Subcutaneous abdominal adipose tissue (tissue), 5 donors: ENCODE results near the gene TMEM167B.

Source experiments
- H3K27ac ChIP-seq: one replicate; pipeline ENCODE4 v1.7.0; 2013; ENCODE audit warnings: low read depth, mild to moderate bottlenecking, inconsistent platforms, low read length, moderate library complexity
- H3K27me3 ChIP-seq, 5 donors: one replicate each; pipeline ENCODE4 v1.7.0; 2013; ENCODE audit warnings: low read length in 5 of 5, inconsistent platforms in 1 of 5; ENCODE audit not compliant: control insufficient read depth in 5 of 5, insufficient read depth in 4 of 5
- H3K36me3 ChIP-seq, 5 donors: one replicate each; pipeline ENCODE4 v1.7.0; 2013; ENCODE audit warnings: low read length in 5 of 5; ENCODE audit not compliant: control insufficient read depth in 5 of 5, insufficient read depth in 5 of 5
- H3K4me1 ChIP-seq, 5 donors: one replicate each; pipeline ENCODE4 v1.7.0; 2013; ENCODE audit warnings: low read length in 5 of 5, mild to moderate bottlenecking in 3 of 5, moderate library complexity in 1 of 5; ENCODE audit not compliant: control insufficient read depth in 5 of 5, insufficient read depth in 5 of 5
- H3K4me3 ChIP-seq, 5 donors: one replicate each; pipeline ENCODE4 v1.7.0; 2013; ENCODE audit warnings: low read length in 5 of 5, low read depth in 1 of 5
- H3K9ac ChIP-seq, 5 donors: one replicate each; pipeline ENCODE4 v1.7.0; 2013; ENCODE audit warnings: low read length in 5 of 5, mild to moderate bottlenecking in 4 of 5, moderate library complexity in 3 of 5
- H3K9me3 ChIP-seq, 5 donors: one replicate each; pipeline ENCODE4 v1.7.0; 2013; ENCODE audit warnings: low read length in 5 of 5; ENCODE audit not compliant: control insufficient read depth in 5 of 5
- donor health status: healthy.
- donor health status: healthy.
- donor health status: healthy.
- donor health status: healthy.
- donor health status: healthy.

The TMEM167B gene

DNA sequence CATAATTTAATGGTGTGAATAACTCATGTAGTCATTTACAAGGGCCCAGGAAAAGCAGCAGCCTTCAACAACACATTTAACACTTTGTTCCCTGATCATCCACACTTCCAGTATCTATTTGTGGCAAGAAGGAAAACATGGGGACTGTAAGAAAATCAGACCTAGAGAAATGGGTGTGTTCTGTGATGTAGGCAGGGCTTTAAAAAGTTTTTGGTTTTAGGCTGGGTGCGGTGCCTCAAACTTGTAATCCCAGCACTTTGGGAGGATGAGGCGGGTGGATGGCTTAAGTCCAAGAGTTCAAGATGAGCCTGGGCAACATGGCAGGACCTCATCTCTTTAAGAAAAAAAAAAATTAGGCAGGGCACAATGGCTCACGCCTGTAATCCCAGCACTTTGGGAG is 34.5 kb upstream of the TMEM167B start:
- no peak overlapping the region for H3K4me3 ChIP-seq
- no peak overlapping the region for H3K9ac ChIP-seq
- no peaks in the 10 kb centered on the region for H3K4me1 ChIP-seq
- no peaks in the 10 kb centered on the region for H3K9me3 ChIP-seq
- H3K36me3 ChIP-seq, result no peaks in the 10 kb centered on the region
- H3K27me3 ChIP-seq, result no peaks in the 10 kb centered on the region
- no peak overlapping the region for H3K27ac ChIP-seq

DNA sequence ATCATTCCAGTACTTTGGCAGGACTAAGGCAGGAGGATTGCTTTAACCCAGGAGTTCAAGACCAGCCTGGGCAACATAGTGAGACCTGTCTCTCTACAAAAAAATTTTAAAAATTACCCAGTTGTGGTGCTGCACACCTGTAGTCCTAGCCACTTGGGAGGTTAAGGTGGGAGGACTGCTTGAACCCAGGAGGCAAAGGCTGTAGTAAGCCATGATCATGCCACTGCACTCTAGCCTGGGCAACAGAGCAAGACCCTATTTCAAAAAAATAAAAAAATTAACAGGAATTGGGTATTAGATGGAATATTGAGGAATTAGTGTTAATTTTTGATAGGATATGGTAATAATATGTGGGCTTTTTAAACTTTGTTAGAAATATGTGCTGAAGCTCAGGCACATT is 31.5 kb upstream of the TMEM167B start:
- Histone ChIP-seq H3K4me3 (no peak overlapping the region), H3K9ac (no peak overlapping the region), H3K4me1 (no peaks in the 10 kb centered on the region), H3K9me3 (no peaks in the 10 kb centered on the region), H3K36me3 (peaks cover under 1 to 8% (median 6%) of the 10 kb centered on the region in 5 donors), H3K27me3 (no peaks in the 10 kb centered on the region), H3K27ac (no peak overlapping the region)

DNA sequence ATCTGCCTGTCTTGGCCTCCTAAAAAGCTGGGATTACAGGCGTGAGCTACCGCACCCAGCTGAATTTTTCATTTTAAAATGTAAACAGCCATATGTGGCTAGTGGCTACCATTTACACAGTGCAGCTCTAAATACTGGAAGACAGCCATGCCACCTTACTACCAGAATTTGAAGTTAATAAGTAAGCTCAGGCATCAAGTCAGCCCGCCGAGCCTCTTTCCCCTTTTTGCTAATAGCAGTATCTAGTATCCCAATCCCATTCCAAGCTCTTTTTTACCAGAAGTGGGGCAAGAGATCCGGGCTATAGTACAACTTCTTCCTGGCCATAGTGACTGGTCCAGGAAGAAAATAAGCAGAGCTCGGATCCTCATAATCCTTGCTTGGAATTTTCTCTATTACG is 29.9 kb upstream of the TMEM167B start:
- H3K4me1 ChIP-seq, result no peaks in the 10 kb centered on the region
- H3K27ac ChIP-seq, result no peak overlapping the region
- no peaks in the 10 kb centered on the region for H3K9me3 ChIP-seq
- H3K36me3 ChIP-seq, result peaks cover 13 to 21% (median 17%) of the 10 kb centered on the region in 5 donors
- H3K9ac ChIP-seq, result no peak overlapping the region
- H3K4me3 ChIP-seq, result no peak overlapping the region
- H3K27me3 ChIP-seq, result no peaks in the 10 kb centered on the region

DNA sequence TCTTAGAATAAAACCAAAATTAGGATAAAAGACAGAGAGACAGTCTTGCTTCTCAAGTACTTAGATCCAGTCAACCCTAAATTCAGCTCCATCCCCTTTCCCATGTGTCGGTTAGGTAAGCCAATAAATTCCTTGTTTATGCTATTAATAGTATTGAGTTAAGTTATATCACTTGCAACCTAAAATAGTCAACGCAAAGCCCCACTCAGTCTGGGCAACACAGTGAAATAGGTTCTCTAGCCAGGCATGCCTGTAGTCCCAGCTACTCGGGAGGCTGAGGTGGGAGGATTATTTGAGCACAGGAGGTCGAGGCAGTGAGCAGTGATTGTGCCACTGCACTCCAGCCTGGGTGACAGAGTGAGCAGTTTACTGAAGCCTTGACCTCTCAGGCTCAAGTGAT is 29.4 kb upstream of the TMEM167B start:
- Histone ChIP-seq H3K9me3 (no peaks in the 10 kb centered on the region), H3K4me1 (no peaks in the 10 kb centered on the region), H3K9ac (no peak overlapping the region), H3K27ac (no peak overlapping the region), H3K36me3 (peaks cover 15 to 25% (median 20%) of the 10 kb centered on the region in 5 donors), H3K27me3 (no peaks in the 10 kb centered on the region), H3K4me3 (no peak overlapping the region)

DNA sequence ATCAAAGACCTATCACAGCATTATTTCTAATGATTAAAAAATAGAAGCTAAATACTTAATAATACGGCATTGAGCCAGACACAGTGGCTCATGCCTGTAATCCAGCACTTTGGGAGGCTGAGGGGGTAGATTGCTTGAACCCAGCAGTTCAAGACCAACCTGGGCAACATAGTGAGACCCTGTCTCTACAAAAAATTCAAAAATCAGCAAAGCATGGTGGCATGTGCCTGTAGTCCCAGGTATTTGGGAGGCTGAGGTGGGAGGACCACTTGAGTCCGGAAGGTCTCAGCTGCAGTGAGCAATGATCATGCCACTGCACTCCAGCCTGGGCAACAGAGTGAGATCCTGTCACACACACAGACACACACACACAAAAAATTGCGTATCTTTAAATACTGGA is 25.4 kb upstream of the TMEM167B start:
- peaks cover 20 to 48% (median 27%) of the 10 kb centered on the region in 5 donors for H3K36me3 ChIP-seq

DNA sequence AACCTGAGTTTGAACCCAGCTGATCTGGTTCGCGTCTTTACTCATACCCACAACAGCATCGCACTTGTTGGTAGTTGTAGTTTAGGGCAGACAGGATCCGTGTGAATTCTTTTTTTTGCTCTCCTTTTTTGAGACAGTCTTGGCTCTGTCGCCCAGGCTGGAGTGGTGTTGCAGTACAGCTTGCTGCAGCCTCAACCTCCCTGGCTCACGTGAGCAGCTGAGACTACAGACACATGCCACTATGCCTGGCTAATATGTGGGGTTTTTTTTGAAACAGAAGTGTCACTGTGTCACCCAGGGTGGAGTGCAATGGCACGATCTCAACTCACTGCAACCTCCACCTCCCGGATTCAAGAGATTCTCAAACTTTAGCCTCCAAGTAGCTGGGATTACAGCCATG is 22.7 kb upstream of the TMEM167B start:
- Histone ChIP-seq H3K36me3 (peaks cover 15 to 51% (median 29%) of the 10 kb centered on the region in 5 donors), H3K27ac (no peak overlapping the region), H3K9me3 (no peaks in the 10 kb centered on the region), H3K4me1 (peaks cover 0 to 6% (median 0%) of the 10 kb centered on the region in 5 donors), H3K9ac (no peak overlapping the region), H3K27me3 (no peaks in the 10 kb centered on the region), H3K4me3 (no peak overlapping the region)

More for the DNA sequence above, 25.4 kb upstream of the TMEM167B start:
- H3K27ac ChIP-seq, result no peak overlapping the region
- H3K27me3 ChIP-seq, result no peaks in the 10 kb centered on the region
- H3K9me3 ChIP-seq, result no peaks in the 10 kb centered on the region
- no peak overlapping the region for H3K4me3 ChIP-seq
- H3K4me1 ChIP-seq, result peaks cover 0 to 6% (median 0%) of the 10 kb centered on the region in 5 donors
- no peak overlapping the region for H3K9ac ChIP-seq

DNA sequence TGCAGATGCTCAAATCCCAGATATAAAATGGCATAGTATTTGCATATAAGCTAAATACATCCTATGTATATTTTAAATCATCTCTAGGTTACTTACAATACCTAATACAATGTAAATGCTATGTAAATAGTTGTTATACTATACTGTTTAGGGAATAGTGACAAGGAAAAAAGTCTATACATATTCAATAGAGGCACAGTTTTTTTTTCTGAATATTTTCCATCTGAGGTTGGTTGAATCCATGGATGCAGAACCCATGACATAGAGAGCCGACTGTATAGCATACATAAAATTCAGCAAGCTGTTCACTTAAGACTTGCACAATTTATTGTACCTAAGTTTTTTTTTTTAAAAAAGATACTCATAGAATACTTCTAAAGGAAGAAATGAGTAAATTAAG is 21.3 kb upstream of the TMEM167B start:
- no peak overlapping the region for H3K9ac ChIP-seq
- no peaks in the 10 kb centered on the region for H3K27me3 ChIP-seq
- no peak overlapping the region for H3K27ac ChIP-seq
- H3K36me3 ChIP-seq, result peaks cover 12 to 43% (median 24%) of the 10 kb centered on the region in 5 donors
- no peak overlapping the region for H3K4me3 ChIP-seq
- H3K4me1 ChIP-seq, result peaks cover 0 to 6% (median 0%) of the 10 kb centered on the region in 5 donors
- H3K9me3 ChIP-seq, result no peaks in the 10 kb centered on the region

DNA sequence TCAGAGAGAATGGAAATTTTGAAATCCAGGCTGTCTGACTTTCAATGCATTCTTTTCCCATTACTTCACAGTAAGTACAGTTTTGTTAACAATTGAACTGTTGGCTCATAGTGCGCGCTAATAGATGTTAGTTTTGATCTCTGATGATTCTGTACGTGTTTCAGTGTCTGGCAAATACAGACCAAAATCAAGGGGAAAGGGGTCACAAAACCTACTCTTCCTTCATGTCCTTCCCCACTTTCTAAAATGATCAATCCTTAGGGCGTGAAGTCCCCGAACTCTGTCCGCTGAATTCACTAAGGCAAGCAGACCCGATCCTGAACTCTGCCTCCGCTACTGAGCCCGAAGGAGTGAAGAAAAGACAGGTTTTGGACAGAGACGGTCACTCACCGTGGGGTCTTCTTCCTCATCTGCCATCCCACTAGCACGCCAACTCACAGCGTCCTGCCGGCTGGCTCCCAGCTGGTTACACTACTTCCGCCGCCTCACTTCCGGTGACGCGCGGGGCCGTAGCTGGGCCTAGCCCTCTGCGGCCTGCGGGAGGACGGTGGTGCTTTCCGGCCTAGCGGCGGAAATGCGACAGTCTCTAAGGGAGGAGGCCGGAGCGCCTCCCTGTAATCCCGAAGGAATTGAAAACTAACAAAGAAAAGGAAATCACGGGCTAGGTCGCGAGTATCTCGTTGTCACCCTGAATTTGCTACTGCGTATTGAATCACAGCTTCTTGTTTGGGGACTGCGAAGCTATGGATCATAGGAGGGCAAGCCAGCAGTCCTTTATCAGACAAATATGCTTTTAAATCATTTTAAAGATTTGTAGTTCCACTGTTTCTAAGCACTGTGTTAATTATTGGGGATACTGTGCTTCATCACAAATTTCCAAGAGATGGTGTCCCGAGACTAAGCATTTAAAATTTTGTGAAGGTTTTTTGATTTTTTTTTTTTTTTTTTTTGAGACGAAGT is 14.8 kb upstream of the TMEM167B start, which contains the start of gene TAF13:
TSS of gene TAF13 (minus strand) at position 473 of the 960 bp plus-strand sequence. CDS start at position 417, 56 bp downstream.
- peaks cover 0 to 2% (median 2%) of the 10 kb centered on the region in 5 donors for H3K36me3 ChIP-seq
- peak within 1 kb of the TSS; percentile 76 to 99 (median 91) for H3K4me3 ChIP-seq
- H3K4me1 ChIP-seq, result peaks cover 0 to 27% (median 24%) of the 10 kb centered on the region in 5 donors
- H3K9ac ChIP-seq, result peak within 1 kb of the TSS; percentile 78 to 99 (median 94)
- no peaks in the 10 kb centered on the region for H3K9me3 ChIP-seq
- H3K27ac ChIP-seq, result peak within 1 kb of the TSS; percentile 96
- no peaks in the 10 kb centered on the region for H3K27me3 ChIP-seq

DNA sequence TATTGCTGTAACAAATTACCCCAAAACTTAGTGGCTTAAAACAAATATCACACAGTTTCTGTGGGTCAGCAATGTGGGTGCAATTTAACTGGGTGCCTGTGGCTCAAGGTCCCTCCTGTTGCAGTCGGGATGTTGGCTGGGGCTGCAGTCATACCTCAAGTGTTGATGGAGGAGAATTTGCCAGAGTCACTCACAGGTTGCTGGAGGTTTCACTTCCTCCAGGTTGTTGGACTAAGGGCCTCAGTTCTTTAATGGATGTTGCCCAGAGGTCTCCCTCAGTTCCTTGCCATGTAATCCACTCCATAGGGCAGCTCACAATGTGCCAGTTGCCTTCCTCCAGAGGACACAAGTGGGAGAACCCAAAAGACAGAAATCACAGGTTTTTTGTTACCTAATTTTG is 12.2 kb upstream of the TMEM167B start:
- Histone ChIP-seq H3K4me1 (peaks cover 0 to 27% (median 24%) of the 10 kb centered on the region in 5 donors), H3K27me3 (no peaks in the 10 kb centered on the region), H3K36me3 (no peaks in the 10 kb centered on the region), H3K27ac (no peak overlapping the region), H3K4me3 (no peak overlapping the region), H3K9me3 (no peaks in the 10 kb centered on the region), H3K9ac (no peak overlapping the region)

DNA sequence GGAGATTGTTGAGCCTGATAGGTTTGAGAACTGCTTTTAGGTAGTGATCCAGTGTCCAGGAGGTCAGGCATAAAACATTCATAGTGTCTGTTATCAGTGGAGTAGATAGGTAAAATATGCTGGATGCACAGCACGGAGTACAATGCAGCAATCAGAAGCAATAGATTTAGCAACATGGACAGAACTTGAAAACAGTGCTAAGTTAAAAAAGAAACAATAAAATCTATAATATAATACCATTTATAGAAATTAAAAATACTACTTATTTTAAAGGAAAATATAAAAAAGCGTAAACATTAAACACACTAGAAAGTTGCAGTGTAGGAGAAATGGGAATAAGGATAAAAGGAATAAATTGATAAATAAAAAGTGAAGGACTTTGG is 11.3 kb upstream of the TMEM167B start:
- Histone ChIP-seq H3K27ac (peak overlapping the region; percentile 78), H3K9ac (no peak overlapping the region), H3K4me1 (peaks cover 0 to 27% (median 24%) of the 10 kb centered on the region in 5 donors), H3K9me3 (no peaks in the 10 kb centered on the region), H3K36me3 (no peaks in the 10 kb centered on the region), H3K4me3 (no peak overlapping the region), H3K27me3 (no peaks in the 10 kb centered on the region)
